SK-N-SH treated with all-trans-retinoic acid at 6 μM for 48 hours (cell line): ENCODE data around the gene LYPD3.

Source experiments
- ATAC-seq: fragments of 200-7000 bp; cut with Tn5 transposase; 3 replicates; pipeline ENCODE4 v1.9.1; 2020; ENCODE audit warnings: mild to moderate bottlenecking, moderate library complexity
- ARNTL ChIP-seq: fragments of 450-650 bp; formaldehyde crosslinking; IDR thresholded peaks from 2 replicates; pipeline ENCODE4 v1.5.0; 2020; ENCODE audit warnings: low read depth, mild to moderate bottlenecking, moderate library complexity, borderline replicate concordance
- BACH2 ChIP-seq: fragments of 250-450 bp; sonication (Bioruptor Pico); IDR thresholded peaks from 2 replicates; pipeline ENCODE4 v1.9.0; 2021; ENCODE audit warnings: mild to moderate bottlenecking, borderline replicate concordance
- CSDC2 ChIP-seq: fragments of 250-450 bp; sonication (Bioruptor Pico); IDR thresholded peaks from 2 replicates; pipeline ENCODE4 v1.5.0; 2020; ENCODE audit warnings: mild to moderate bottlenecking, moderate library complexity
- ESRRG ChIP-seq: fragments of 250-450 bp; sonication (Bioruptor Pico); IDR thresholded peaks from 2 replicates; pipeline ENCODE4 v1.6.1; 2021; ENCODE audit warnings: mild to moderate bottlenecking
- OSR1 ChIP-seq: fragments of 250-450 bp; sonication (Bioruptor Pico); IDR thresholded peaks from 2 replicates; pipeline ENCODE4 v1.8.0; 2022; ENCODE audit warnings: moderate library complexity, mild to moderate bottlenecking, inconsistent platforms
- PPARA ChIP-seq: fragments of 250-450 bp; sonication (Bioruptor Pico); IDR thresholded peaks from 2 replicates; pipeline ENCODE4 v1.5.0; 2020; ENCODE audit warnings: mild to moderate bottlenecking, borderline replicate concordance
- RARB ChIP-seq: fragments of 250-450 bp; sonication (Bioruptor Pico); IDR thresholded peaks from 2 replicates; pipeline ENCODE4 v1.8.0; 2021; ENCODE audit warnings: mild to moderate bottlenecking, moderate library complexity
- SNAI2 ChIP-seq: fragments of 250-450 bp; sonication (Bioruptor Pico); IDR thresholded peaks from 2 replicates; pipeline ENCODE4 v1.5.0; 2020; ENCODE audit warnings: mild to moderate bottlenecking, moderate library complexity
- TCF4 ChIP-seq: fragments of 250-450 bp; sonication (Bioruptor Pico); IDR thresholded peaks from 2 replicates; pipeline ENCODE4 v1.8.0; 2021; ENCODE audit warnings: mild to moderate bottlenecking, moderate library complexity, borderline replicate concordance
- TOX ChIP-seq: fragments of 250-450 bp; sonication (Bioruptor Pico); IDR thresholded peaks from 2 replicates; pipeline ENCODE4 v1.8.0; 2021; ENCODE audit warnings: mild to moderate bottlenecking, moderate library complexity, borderline replicate concordance
- ZC3H10 ChIP-seq: fragments of 250-450 bp; sonication (Bioruptor Pico); IDR thresholded peaks from 2 replicates; pipeline ENCODE4 v1.5.1; 2021; ENCODE audit warnings: mild to moderate bottlenecking, moderate library complexity
- ZFP3 ChIP-seq: fragments of 250-450 bp; sonication (Bioruptor Pico); IDR thresholded peaks from 2 replicates; pipeline ENCODE4 v1.5.0; 2020; ENCODE audit warnings: mild to moderate bottlenecking, moderate library complexity
- ZFP30 ChIP-seq: fragments of 450-650 bp; formaldehyde crosslinking; IDR thresholded peaks from 2 replicates; pipeline ENCODE4 v1.5.0; 2022; ENCODE audit warnings: mild to moderate bottlenecking, moderate library complexity
- ZNF565 ChIP-seq: fragments of 450-650 bp; formaldehyde crosslinking; conservative IDR thresholded peaks from 2 replicates; pipeline ENCODE4 v1.5.0; 2020; ENCODE audit warnings: low read depth, mild to moderate bottlenecking, moderate library complexity
- ZNF70 ChIP-seq: fragments of 450-650 bp; formaldehyde crosslinking; IDR thresholded peaks from 2 replicates; pipeline ENCODE4 v1.5.0; 2020; ENCODE audit warnings: mild to moderate bottlenecking, moderate library complexity
- ZNF8 ChIP-seq: fragments of 450-650 bp; formaldehyde crosslinking; IDR thresholded peaks from 2 replicates; pipeline ENCODE4 v1.5.0; 2020; ENCODE audit warnings: mild to moderate bottlenecking, moderate library complexity
- TF ChIP-seq, protein P1 (sequence below): fragments of 250-450 bp; sonication (Bioruptor Pico); IDR thresholded peaks from 2 replicates; pipeline ENCODE4 v1.5.1; 2021; ENCODE audit warnings: mild to moderate bottlenecking, moderate library complexity
- TF ChIP-seq, protein P2 (sequence below): fragments of 250-450 bp; sonication (Bioruptor Pico); IDR thresholded peaks from 2 replicates; pipeline ENCODE4 v1.5.0; 2020; ENCODE audit warnings: mild to moderate bottlenecking, moderate library complexity
- TF ChIP-seq, protein P3 (sequence below): fragments of 250-450 bp; sonication (Bioruptor Pico); IDR thresholded peaks from 2 replicates; pipeline ENCODE4 v1.8.0; 2021; ENCODE audit warnings: low read depth, mild to moderate bottlenecking, moderate library complexity, borderline replicate concordance
- TF ChIP-seq, protein P4 (sequence below): fragments of 250-450 bp; sonication (Bioruptor Pico); IDR thresholded peaks from 2 replicates; pipeline ENCODE4 v1.8.0; 2020; ENCODE audit warnings: mild to moderate bottlenecking, moderate library complexity, borderline replicate concordance
- TF ChIP-seq, protein P5 (sequence below): fragments of 250-450 bp; sonication (Bioruptor Pico); IDR thresholded peaks from 2 replicates; pipeline ENCODE4 v1.5.1; 2020; ENCODE audit warnings: low read depth, mild to moderate bottlenecking, moderate library complexity

Gene LYPD3

DNA sequence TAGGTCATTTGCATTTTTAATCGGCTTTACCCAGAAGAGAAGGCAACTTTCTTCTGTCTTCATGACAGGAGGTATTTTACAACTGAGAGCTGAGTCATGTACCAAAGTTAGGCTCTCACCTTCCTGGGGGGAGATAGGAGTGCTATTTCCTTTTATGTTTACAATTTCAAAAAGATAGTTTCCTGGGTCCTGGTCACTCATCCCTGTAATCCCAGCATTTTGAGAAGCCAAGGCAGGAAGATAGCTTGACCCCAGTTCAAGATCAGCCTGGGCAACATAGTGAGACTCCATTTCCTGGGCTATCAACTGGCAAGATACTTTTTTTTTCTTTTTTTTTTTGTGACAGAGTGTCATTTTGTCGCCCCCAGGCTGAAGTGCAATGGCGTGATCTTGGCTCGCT, 7.6 kb downstream of the LYPD3 start:
- ATAC-seq = no peak
- TF ChIP-seq ZC3H10 (CRISPR knock-in tag) (no peak), ZNF70 (CRISPR knock-in tag) (no peak), ZFP30 (CRISPR knock-in tag) (no peak), ZFP3 (no peak), ARNTL (CRISPR knock-in tag) (no peak), ZNF565 (no peak), BACH2 (no peak), OSR1 (CRISPR knock-in tag) (no peak), TOX (no peak)
- TF ChIP-seq, protein P1, sequence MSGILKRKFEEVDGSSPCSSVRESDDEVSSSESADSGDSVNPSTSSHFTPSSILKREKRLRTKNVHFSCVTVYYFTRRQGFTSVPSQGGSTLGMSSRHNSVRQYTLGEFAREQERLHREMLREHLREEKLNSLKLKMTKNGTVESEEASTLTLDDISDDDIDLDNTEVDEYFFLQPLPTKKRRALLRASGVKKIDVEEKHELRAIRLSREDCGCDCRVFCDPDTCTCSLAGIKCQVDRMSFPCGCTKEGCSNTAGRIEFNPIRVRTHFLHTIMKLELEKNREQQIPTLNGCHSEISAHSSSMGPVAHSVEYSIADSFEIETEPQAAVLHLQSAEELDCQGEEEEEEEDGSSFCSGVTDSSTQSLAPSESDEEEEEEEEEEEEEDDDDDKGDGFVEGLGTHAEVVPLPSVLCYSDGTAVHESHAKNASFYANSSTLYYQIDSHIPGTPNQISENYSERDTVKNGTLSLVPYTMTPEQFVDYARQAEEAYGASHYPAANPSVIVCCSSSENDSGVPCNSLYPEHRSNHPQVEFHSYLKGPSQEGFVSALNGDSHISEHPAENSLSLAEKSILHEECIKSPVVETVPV (CRISPR knock-in tag) = no peak
- TF ChIP-seq, protein P2, sequence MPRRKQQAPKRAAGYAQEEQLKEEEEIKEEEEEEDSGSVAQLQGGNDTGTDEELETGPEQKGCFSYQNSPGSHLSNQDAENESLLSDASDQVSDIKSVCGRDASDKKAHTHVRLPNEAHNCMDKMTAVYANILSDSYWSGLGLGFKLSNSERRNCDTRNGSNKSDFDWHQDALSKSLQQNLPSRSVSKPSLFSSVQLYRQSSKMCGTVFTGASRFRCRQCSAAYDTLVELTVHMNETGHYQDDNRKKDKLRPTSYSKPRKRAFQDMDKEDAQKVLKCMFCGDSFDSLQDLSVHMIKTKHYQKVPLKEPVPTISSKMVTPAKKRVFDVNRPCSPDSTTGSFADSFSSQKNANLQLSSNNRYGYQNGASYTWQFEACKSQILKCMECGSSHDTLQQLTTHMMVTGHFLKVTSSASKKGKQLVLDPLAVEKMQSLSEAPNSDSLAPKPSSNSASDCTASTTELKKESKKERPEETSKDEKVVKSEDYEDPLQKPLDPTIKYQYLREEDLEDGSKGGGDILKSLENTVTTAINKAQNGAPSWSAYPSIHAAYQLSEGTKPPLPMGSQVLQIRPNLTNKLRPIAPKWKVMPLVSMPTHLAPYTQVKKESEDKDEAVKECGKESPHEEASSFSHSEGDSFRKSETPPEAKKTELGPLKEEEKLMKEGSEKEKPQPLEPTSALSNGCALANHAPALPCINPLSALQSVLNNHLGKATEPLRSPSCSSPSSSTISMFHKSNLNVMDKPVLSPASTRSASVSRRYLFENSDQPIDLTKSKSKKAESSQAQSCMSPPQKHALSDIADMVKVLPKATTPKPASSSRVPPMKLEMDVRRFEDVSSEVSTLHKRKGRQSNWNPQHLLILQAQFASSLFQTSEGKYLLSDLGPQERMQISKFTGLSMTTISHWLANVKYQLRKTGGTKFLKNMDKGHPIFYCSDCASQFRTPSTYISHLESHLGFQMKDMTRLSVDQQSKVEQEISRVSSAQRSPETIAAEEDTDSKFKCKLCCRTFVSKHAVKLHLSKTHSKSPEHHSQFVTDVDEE (CRISPR knock-in tag) = no peak
- TF ChIP-seq, all 23 proteins: peak for 0

DNA sequence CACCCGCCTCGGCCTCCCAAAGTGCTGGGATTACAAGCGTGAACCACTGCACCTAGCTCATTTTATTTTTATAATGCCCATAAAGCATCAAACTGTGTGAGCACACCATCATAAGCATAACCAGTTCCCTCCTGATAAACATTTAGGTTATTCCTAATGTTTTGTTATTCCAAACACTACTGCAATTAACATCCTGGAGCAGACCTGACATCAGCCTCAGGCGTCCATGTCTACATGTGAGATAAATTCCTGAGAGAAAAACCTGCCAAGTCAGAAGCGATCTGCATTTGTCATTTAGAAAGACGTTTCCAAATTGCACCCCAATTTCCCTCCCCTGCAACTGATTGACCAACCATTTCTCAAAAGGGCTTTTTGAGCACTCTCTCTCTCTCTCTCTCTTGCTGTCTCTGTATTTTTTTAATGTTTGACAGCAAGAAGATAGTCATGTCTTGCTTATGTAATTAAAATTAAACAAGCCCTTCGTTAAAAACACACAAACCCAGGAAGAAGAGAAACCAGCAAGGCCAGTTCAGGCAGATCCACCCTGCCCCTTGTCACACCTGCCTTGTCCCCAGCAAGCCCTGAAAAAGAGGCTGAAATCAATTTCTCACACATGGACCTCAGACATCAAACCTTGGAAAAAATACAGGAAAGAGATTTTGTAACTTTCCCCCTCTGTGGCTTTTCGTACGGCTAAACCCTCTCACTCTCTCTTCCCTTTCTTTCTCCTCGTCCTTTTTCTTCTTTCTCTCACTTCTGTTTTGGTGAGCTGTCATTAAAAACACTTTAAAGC, 9.9 kb downstream of the LYPD3 start:
- TF ChIP-seq, protein P3, sequence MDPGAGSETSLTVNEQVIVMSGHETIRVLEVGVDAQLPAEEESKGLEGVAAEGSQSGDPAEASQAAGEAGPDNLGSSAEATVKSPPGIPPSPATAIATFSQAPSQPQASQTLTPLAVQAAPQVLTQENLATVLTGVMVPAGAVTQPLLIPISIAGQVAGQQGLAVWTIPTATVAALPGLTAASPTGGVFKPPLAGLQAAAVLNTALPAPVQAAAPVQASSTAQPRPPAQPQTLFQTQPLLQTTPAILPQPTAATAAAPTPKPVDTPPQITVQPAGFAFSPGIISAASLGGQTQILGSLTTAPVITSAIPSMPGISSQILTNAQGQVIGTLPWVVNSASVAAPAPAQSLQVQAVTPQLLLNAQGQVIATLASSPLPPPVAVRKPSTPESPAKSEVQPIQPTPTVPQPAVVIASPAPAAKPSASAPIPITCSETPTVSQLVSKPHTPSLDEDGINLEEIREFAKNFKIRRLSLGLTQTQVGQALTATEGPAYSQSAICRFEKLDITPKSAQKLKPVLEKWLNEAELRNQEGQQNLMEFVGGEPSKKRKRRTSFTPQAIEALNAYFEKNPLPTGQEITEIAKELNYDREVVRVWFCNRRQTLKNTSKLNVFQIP (CRISPR knock-in tag) = no peak
- TF ChIP-seq CSDC2 (CRISPR knock-in tag) (no peak), SNAI2 (CRISPR knock-in tag) (no peak), ZFP30 (CRISPR knock-in tag) (no peak), OSR1 (CRISPR knock-in tag) (no peak), ZNF8 (CRISPR knock-in tag) (no peak), TCF4 (CRISPR knock-in tag) (no peak), TOX (no peak), RARB (no peak), ZNF565 (no peak), ESRRG (CRISPR knock-in tag) (no peak), BACH2 (no peak), ZNF70 (CRISPR knock-in tag) (no peak), ARNTL (CRISPR knock-in tag) (no peak), ZFP3 (no peak), PPARA (no peak)
- TF ChIP-seq, protein P4, sequence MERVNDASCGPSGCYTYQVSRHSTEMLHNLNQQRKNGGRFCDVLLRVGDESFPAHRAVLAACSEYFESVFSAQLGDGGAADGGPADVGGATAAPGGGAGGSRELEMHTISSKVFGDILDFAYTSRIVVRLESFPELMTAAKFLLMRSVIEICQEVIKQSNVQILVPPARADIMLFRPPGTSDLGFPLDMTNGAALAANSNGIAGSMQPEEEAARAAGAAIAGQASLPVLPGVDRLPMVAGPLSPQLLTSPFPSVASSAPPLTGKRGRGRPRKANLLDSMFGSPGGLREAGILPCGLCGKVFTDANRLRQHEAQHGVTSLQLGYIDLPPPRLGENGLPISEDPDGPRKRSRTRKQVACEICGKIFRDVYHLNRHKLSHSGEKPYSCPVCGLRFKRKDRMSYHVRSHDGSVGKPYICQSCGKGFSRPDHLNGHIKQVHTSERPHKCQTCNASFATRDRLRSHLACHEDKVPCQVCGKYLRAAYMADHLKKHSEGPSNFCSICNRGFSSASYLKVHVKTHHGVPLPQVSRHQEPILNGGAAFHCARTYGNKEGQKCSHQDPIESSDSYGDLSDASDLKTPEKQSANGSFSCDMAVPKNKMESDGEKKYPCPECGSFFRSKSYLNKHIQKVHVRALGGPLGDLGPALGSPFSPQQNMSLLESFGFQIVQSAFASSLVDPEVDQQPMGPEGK = no peak
- TF ChIP-seq, protein P2 (CRISPR knock-in tag) = no peak
- TF ChIP-seq, protein P5, sequence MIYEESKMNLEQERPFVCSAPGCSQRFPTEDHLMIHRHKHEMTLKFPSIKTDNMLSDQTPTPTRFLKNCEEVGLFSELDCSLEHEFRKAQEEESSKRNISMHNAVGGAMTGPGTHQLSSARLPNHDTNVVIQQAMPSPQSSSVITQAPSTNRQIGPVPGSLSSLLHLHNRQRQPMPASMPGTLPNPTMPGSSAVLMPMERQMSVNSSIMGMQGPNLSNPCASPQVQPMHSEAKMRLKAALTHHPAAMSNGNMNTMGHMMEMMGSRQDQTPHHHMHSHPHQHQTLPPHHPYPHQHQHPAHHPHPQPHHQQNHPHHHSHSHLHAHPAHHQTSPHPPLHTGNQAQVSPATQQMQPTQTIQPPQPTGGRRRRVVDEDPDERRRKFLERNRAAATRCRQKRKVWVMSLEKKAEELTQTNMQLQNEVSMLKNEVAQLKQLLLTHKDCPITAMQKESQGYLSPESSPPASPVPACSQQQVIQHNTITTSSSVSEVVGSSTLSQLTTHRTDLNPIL (CRISPR knock-in tag) = no peak
- ATAC-seq = no peak
